ENCODE results near the gene BCL7A. TPM values are rescaled to one million over a fixed set of nuclear protein-coding genes. Genes with fewer than 3 reads are reported as not detected.
"Not testable (repeated sequence)": the region's sequence is repeated elsewhere in the genome, so short reads cannot be mapped to it uniquely, and the experiment has no call there.

The BCL7A gene
- total and polyA plus RNA-seq, 9 of the 15 experiments (the other 6 are each of a cell fraction or from before 2014, with no cell fraction given) = 0.25 to 21.9 (median 14.9) TPM

DNA sequence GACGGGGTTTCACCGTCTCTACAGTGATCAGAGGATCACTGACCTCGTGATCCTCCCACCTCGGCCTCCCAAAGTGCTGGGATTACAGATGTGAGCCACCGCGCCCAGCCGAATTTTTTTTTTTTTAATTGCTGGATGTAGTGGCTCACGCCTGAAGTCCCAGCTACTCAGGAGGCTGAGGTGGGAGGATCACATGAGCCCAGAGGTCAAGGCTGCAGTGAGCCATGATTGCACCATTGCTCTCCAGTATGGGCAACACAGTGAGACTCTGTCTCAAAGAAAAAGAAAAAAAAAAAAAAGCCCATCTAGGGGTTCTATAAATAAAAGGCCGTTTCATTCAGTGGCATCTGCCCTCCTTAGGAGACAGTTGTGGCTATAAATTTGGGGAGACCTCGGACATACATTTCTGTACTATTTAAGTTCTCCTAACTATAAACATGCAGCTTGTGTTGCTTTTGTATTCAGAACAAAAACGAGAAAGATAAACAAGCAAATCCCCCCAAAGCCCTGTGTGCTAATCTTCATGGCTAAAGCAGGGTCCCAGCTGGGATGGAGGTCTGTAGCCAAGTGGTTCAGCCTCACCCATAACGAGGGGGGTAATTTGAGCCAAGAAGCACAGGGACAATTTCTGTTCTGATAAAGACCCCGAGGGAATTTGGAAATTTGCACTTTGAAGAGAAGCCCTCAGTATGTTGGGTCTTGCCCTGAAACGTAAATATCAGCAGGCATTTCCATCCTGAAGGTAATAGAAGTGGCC is 35.0 kb upstream of the BCL7A start:
- POLR2A ChIA-PET = interaction anchor here (0.6 kb wide), 1 partner anchor 16 kb away, joined by 3 read pairs; no protein-coding TSS in a partner anchor
- CTCF ChIA-PET (ENCODE audit: low intra/inter-chr PET ratio) = no interaction called here
- WGBS (ENCODE audit: insufficient coverage, low coverage, missing lambda C conversion rate) = 39% methylated on average over 14 of the region's 14 CpGs

DNA sequence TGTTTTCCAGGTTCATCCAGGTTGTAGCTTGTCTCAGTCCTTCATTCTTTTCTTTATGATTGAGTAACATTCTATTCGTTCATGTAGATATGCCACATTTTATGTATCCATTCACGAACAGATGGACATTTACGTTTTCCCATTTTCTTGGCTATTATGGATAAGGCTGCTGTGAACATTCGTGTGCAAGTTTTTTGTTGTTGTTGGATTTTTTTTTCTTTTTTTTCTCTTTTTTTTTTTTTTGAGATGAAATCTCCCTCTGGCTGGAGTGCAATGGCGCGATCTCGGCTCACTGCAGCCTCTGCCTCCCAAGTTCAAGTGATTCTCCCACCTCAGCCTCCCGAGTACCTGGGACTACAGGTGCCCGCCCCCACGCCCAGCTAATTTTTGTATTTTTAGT is 33.2 kb upstream of the BCL7A start:
- not testable (repeated sequence) for BruUV-seq (replicated peaks)

More for the DNA sequence above, 35.0 kb upstream of the BCL7A start:
- no peaks in the 10 kb centered on the region for H3K9me3 ChIP-seq (replicated peaks; ENCODE audit: control insufficient read depth, insufficient read depth, low read depth, low read length)
- peaks cover 0 to 2% of the 10 kb centered on the region in 2 experiments; a peak in 1 of 5 replicates for H3K4me1 ChIP-seq (replicated peaks in 1 of 2; ENCODE audit: control insufficient read depth in 2 of 2, insufficient read depth in 2 of 2, low read length in 2 of 2)
- 0 out of 2 replicates have a peak, but pooled peaks cover 3% of the 10 kb centered on the region for H4K20me1 ChIP-seq (replicated peaks; ENCODE audit: control insufficient read depth, insufficient read depth, low read length)
- H3K9ac ChIP-seq (ENCODE audit: insufficient read depth in 1 of 2, low read depth in 2 of 2, low read length in 2 of 2) = no peak overlapping the region
- no peak for DNase-seq (ENCODE audit: extremely low read depth in 1 of 4, low spot score in 3 of 4)
- no peak overlapping the region for H3K27ac ChIP-seq (ENCODE audit: extremely low read depth, low read depth, low read length)
- no peaks in the 10 kb centered on the region for H3K36me3 ChIP-seq (ENCODE audit: control insufficient read depth, insufficient read depth, low read length)
- in situ Hi-C loops (cut with MboI) = no loop called here
- intact Hi-C loops (cut with micrococcal nuclease) = no loop called here
- FAIRE-seq = peak; percentile 15
- H2AFZ ChIP-seq (ENCODE audit: low read depth, low read length) = no peak overlapping the region
- H3K9me1 ChIP-seq (ENCODE audit: control insufficient read depth, insufficient read depth, low read length) = no peaks in the 10 kb centered on the region
- no peak overlapping the region for H3K4me3 ChIP-seq
- no peaks in the 10 kb centered on the region for H3K27me3 ChIP-seq (ENCODE audit: control insufficient read depth in 2 of 2, insufficient read depth in 2 of 2, low read length in 2 of 2)
- H3K4me2 ChIP-seq (ENCODE audit: insufficient read depth, low read length) = no peak overlapping the region
- H3K79me2 ChIP-seq (ENCODE audit: control insufficient read depth, insufficient read depth, low read length) = no peaks in the 10 kb centered on the region
- no TSS peak for BruUV-seq (replicated peaks)
- no peak for ATAC-seq
- TF ChIP-seq NCOA2 (IDR thresholded peaks at IDR 0.05; ENCODE audit: partially characterized antibody in 2 of 2) (no peak), TAF7 (tag; IDR thresholded peaks at IDR 0.05) (no peak), EGR1 (conservative IDR thresholded peaks at IDR 0.05) (no peak), ZNF274 (IDR thresholded peaks at IDR 0.05; ENCODE audit: borderline replicate concordance, low read depth, low read length) (no peak), PCBP1 (IDR thresholded peaks at IDR 0.05; ENCODE audit: low read depth, low read length, poor library complexity, severe bottlenecking) (no peak), GATA2 (CRISPR knock-in tag; IDR thresholded peaks at IDR 0.05) (no peak), HDAC6 (IDR thresholded peaks at IDR 0.05; ENCODE audit: low read depth, low read length) (no peak), HNRNPUL1 (IDR thresholded peaks at IDR 0.05; ENCODE audit: low read length) (no peak), PURB (CRISPR knock-in tag; IDR thresholded peaks at IDR 0.05; ENCODE audit: low read depth) (no peak), OTX1 (CRISPR knock-in tag; IDR thresholded peaks at IDR 0.05) (no peak), PTBP1 (IDR thresholded peaks at IDR 0.05; ENCODE audit: low read depth, low read length) (no peak), SRSF1 (IDR thresholded peaks at IDR 0.05; ENCODE audit: low read depth, low read length) (no peak), ZNF76 (CRISPR knock-in tag; IDR thresholded peaks at IDR 0.05; ENCODE audit: borderline replicate concordance) (no peak), PTTG1 (tag; IDR thresholded peaks at IDR 0.05; ENCODE audit: low read depth) (no peak)

More for the DNA sequence above, 33.2 kb upstream of the BCL7A start:
- H3K9me3 ChIP-seq (replicated peaks; ENCODE audit: control insufficient read depth, insufficient read depth, low read depth, low read length); FAIRE-seq; H3K9me1 ChIP-seq (ENCODE audit: control insufficient read depth, insufficient read depth, low read length); DNase-seq (ENCODE audit: extremely low read depth in 1 of 4, low spot score in 3 of 4); intact Hi-C loops (cut with micrococcal nuclease); H4K20me1 ChIP-seq (replicated peaks; ENCODE audit: control insufficient read depth, insufficient read depth, low read length); ATAC-seq; H3K9ac ChIP-seq (ENCODE audit: insufficient read depth in 1 of 2, low read depth in 2 of 2, low read length in 2 of 2); H3K4me2 ChIP-seq (ENCODE audit: insufficient read depth, low read length); H3K79me2 ChIP-seq (ENCODE audit: control insufficient read depth, insufficient read depth, low read length); H3K4me1 ChIP-seq (replicated peaks in 1 of 2; ENCODE audit: control insufficient read depth in 2 of 2, insufficient read depth in 2 of 2, low read length in 2 of 2); H3K27me3 ChIP-seq (ENCODE audit: control insufficient read depth in 2 of 2, insufficient read depth in 2 of 2, low read length in 2 of 2); H3K4me3 ChIP-seq; CTCF ChIA-PET (ENCODE audit: low intra/inter-chr PET ratio); H3K36me3 ChIP-seq (ENCODE audit: control insufficient read depth, insufficient read depth, low read length); H3K27ac ChIP-seq (ENCODE audit: extremely low read depth, low read depth, low read length); H2AFZ ChIP-seq (ENCODE audit: low read depth, low read length); in situ Hi-C loops (cut with MboI): not testable (repeated sequence)
- POLR2A ChIA-PET = interaction anchor here (0.9 kb wide), 1 partner anchor 39 kb away, joined by 3 read pairs; no protein-coding TSS in a partner anchor
- WGBS (ENCODE audit: insufficient coverage, low coverage, missing lambda C conversion rate) = 30% methylated on average over 7 of the region's 10 CpGs
